Measurements from ENCODE around the gene KRTAP22-1.

The KRTAP22-1 gene

GRCh38 chr21:30628109-30628508, 27.2 kb downstream of the KRTAP22-1 start:
- DNase-seq: no peak

GRCh38 chr21:30629200-30629599, 28.3 kb downstream of the KRTAP22-1 start:
- DNase-seq: no peak

GRCh38 chr21:30634906-30635305, 34.0 kb downstream of the KRTAP22-1 start, which contains the start of gene KRTAP20-2:
KRTAP20-2 (plus strand) TSS chr21:30635206; CDS start chr21:30635264, 58 bp downstream.
- DNase-seq: no peak

- no peak for DNase-seq
These were observed 37.8 kb downstream of the KRTAP22-1 start for GRCh38 chr21:30638686-30639085.

GRCh38 chr21:30642564-30642963, 41.7 kb downstream of the KRTAP22-1 start, which contains the start of gene KRTAP20-3:
KRTAP20-3 (plus strand) TSS chr21:30642864.
- no peak for DNase-seq

- DNase-seq: no peak
These were observed 46.1 kb downstream of the KRTAP22-1 start for GRCh38 chr21:30646904-30647414.

All from islet precursor cell (in vitro differentiated cells).